GM12878 (cell line): ENCODE measurements around the gene TAF13. TPM values are rescaled to one million over a fixed set of nuclear protein-coding genes. Genes with fewer than 3 reads are reported as not detected.

Experiments
- ATF7 ChIP-seq: fragments of 450-650 bp; IDR thresholded peaks from 2 replicates; pipeline ENCODE4 v1.6.1; 2016; ENCODE audit warnings: low read depth, mild to moderate bottlenecking
- CHD1 ChIP-seq: IDR thresholded peaks from 2 replicates; pipeline ENCODE4 v1.6.1; 2012; ENCODE audit warnings: low read depth, low read length, improper control_type of control experiment
- CHD4 ChIP-seq: fragments of 200-600 bp; sonication (generic); IDR thresholded peaks from 2 replicates; pipeline ENCODE4 v1.6.1; 2016; ENCODE audit warnings: mild to moderate bottlenecking
- DPF2 ChIP-seq: fragments of 450-650 bp; IDR thresholded peaks from 2 replicates; pipeline ENCODE4 v1.6.1; 2017; ENCODE audit warnings: mild to moderate bottlenecking
- EED ChIP-seq: sonication (generic); IDR thresholded peaks from 2 replicates; pipeline ENCODE4 v1.6.1; 2016; ENCODE audit warnings: antibody characterized with exemption, low read depth
- EP300 ChIP-seq, 2 experiments: fragments of 150-350 bp in 1 of 2; IDR thresholded peaks; 2 replicates each; pipeline ENCODE4 v1.6.1; 2011 to 2012; ENCODE audit warnings: low read depth in 2 of 2, low read length in 2 of 2, borderline replicate concordance in 1 of 2, improper control_type of control experiment in 1 of 2, inconsistent platforms in 1 of 2; ENCODE audit not compliant: control insufficient read depth in 1 of 2
- MYB ChIP-seq: fragments of 150-350 bp; IDR thresholded peaks from 2 replicates; pipeline ENCODE4 v1.6.1; 2014; ENCODE audit warnings: mild to moderate bottlenecking, low read depth, low read length, borderline replicate concordance
- NFYB ChIP-seq: IDR thresholded peaks from 2 replicates; pipeline ENCODE4 v1.6.1; 2011; ENCODE audit warnings: low read depth, mild to moderate bottlenecking, low read length, improper control_type of control experiment, moderate library complexity; ENCODE audit not compliant: insufficient read depth
- SP1 ChIP-seq: IDR thresholded peaks from one replicate; pipeline ENCODE4 v1.6.1; 2011; ENCODE audit warnings: low read depth, low read length
- SPI1 ChIP-seq: IDR thresholded peaks from 2 replicates; pipeline ENCODE4 v1.6.1; 2011; ENCODE audit warnings: low read depth, mild to moderate bottlenecking, low read length, moderate library complexity, borderline replicate concordance; ENCODE audit not compliant: insufficient read depth
- WRNIP1 ChIP-seq: IDR thresholded peaks from 2 replicates; pipeline ENCODE4 v1.6.1; 2011; ENCODE audit warnings: low read depth, low read length, improper control_type of control experiment, borderline replicate concordance
- YY1 ChIP-seq: IDR thresholded peaks from 2 replicates; pipeline ENCODE4 v1.6.1; 2011; ENCODE audit warnings: low read depth, mild to moderate bottlenecking, low read length
- ZNF622 ChIP-seq: fragments of 450-650 bp; IDR thresholded peaks from 2 replicates; pipeline ENCODE4 v1.6.1; 2017; ENCODE audit warnings: mild to moderate bottlenecking, inconsistent platforms
- ZSCAN29 ChIP-seq: fragments of 450-650 bp; IDR thresholded peaks from 2 replicates; pipeline ENCODE4 v1.6.1; 2017; ENCODE audit warnings: mild to moderate bottlenecking, moderate library complexity
- polyA plus RNA-seq, 11 experiments: library from polyadenylated mRNA; depleted of rRNA in 4 of 11; unstranded in 6 of 11; stranded (reverse) in 5 of 11; fragments of >200 nt; fragmentation: Nextera tagmentation in 4 of 11; fragmentation: Illumina TruSeq in 1 of 11; extraction: Ambion mirVana in 4 of 11; extraction: Trizol in 1 of 11; gene quantifications; 1 replicate in 1 of 11; 2 replicates in 10 of 11; pipeline versions ENCODE4 v1.2.1 to v1.2.3, GENCODE V29; 2011 to 2016; ENCODE audit warnings: inconsistent platforms in 2 of 11, missing spikeins in 2 of 11, low read depth in 1 of 11
- total RNA-seq, 4 experiments: library from RNA; depleted of rRNA in 3 of 4; stranded (reverse); fragments of >200 nt in 3 of 4; fragmentation: Illumina TruSeq in 1 of 4; extraction: Trizol in 1 of 4; gene quantifications; 2 replicates each; pipeline versions ENCODE4 v1.2.1 to v1.2.3, GENCODE V29; 2013 to 2021
- TF ChIP-seq, protein P1 (sequence below): fragments of 450-650 bp; IDR thresholded peaks from 2 replicates; pipeline ENCODE4 v1.6.1; 2017; ENCODE audit warnings: mild to moderate bottlenecking, low read depth, inconsistent platforms; ENCODE audit not compliant: poor library complexity, severe bottlenecking
- TF ChIP-seq, protein P2 (sequence below): IDR thresholded peaks from 2 replicates; pipeline ENCODE4 v1.6.1; 2011; ENCODE audit warnings: borderline replicate concordance, low read depth, mild to moderate bottlenecking, moderate library complexity, low read length; ENCODE audit not compliant: insufficient read depth, poor library complexity, severe bottlenecking
- TF ChIP-seq, protein P3 (sequence below): IDR thresholded peaks from 2 replicates; pipeline ENCODE4 v1.6.1; 2012; ENCODE audit warnings: low read depth, low read length, improper control_type of control experiment
- TF ChIP-seq, protein P4 (sequence below): fragments of 450-650 bp; IDR thresholded peaks from 2 replicates; pipeline ENCODE4 v1.6.1; 2014; ENCODE audit warnings: mild to moderate bottlenecking
- TF ChIP-seq, protein P5 (sequence below): fragments of 450-650 bp; IDR thresholded peaks from 2 replicates; pipeline ENCODE4 v1.6.1; 2017; ENCODE audit warnings: mild to moderate bottlenecking, moderate library complexity

TAF13 gene
- total and polyA plus RNA-seq, 10 of the 15 experiments (the other 5 are each of a cell fraction or from before 2014, with no cell fraction given), result 8.1 to 30.6 (median 18.0) TPM

DNA sequence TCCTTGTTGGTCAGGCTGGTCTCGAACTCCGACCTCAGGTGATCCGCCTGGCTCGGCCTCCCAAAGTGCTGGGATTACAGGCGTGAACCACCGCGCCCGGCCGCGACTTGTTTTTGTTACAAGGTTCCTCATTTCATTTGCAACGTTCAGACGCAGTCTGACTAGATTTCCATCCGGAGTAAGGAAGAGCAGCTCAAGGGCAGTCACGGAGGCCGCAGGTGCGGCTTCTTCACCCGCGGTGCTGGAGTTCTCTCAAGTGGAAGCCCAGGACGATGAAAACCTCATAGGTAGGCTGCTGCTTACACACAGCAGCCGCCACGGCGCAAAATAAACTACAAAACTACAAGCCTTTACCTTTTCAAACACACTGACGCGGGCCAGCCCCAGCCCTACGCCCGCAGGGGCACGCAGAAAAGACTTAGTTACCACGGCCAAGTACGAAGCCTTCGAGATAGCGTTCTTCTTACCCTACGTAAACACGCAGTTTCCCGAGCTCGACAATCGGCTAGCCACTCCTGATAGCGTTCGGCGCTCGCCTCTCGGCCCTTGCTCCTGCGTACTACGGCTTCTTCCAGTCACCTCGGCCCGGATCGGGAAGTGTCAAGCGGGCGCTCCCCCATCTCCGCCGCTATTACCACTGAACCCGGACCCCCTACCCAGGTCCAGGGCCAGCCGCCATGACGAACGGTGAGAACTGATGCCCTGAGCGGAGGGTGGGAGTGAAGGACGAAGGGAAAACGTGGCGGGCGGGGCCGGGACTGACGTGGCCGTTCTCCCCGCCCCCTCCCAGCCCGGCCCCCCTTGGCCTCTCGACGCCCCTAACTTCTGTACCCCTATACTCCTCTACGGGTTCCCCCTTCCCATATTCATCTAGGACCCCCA, 14.6 kb upstream of the TAF13 start, which contains the start of gene TMEM167B (continued):
- TF ChIP-seq, protein P1, sequence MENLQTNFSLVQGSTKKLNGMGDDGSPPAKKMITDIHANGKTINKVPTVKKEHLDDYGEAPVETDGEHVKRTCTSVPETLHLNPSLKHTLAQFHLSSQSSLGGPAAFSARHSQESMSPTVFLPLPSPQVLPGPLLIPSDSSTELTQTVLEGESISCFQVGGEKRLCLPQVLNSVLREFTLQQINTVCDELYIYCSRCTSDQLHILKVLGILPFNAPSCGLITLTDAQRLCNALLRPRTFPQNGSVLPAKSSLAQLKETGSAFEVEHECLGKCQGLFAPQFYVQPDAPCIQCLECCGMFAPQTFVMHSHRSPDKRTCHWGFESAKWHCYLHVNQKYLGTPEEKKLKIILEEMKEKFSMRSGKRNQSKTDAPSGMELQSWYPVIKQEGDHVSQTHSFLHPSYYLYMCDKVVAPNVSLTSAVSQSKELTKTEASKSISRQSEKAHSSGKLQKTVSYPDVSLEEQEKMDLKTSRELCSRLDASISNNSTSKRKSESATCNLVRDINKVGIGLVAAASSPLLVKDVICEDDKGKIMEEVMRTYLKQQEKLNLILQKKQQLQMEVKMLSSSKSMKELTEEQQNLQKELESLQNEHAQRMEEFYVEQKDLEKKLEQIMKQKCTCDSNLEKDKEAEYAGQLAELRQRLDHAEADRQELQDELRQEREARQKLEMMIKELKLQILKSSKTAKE, result peak; percentile 35
- TF ChIP-seq ATF7, result peak; percentile 83
- no peak for TF ChIP-seq CHD4
- no peak for TF ChIP-seq MYB
- TF ChIP-seq SP1, result peak; percentile 89
- no peak for TF ChIP-seq WRNIP1
- no peak for TF ChIP-seq DPF2
- TF ChIP-seq YY1, result peak; percentile 94
- 0 out of 4 replicates have a peak, but pooled peaks of 1 of the 2 experiments have one; percentile 6 for TF ChIP-seq EP300 (IDR thresholded peaks at IDR 0.05; ENCODE audit: borderline replicate concordance in 1 of 2, control insufficient read depth in 1 of 2, low read depth in 2 of 2, low read length in 2 of 2)
- TF ChIP-seq, protein P2, sequence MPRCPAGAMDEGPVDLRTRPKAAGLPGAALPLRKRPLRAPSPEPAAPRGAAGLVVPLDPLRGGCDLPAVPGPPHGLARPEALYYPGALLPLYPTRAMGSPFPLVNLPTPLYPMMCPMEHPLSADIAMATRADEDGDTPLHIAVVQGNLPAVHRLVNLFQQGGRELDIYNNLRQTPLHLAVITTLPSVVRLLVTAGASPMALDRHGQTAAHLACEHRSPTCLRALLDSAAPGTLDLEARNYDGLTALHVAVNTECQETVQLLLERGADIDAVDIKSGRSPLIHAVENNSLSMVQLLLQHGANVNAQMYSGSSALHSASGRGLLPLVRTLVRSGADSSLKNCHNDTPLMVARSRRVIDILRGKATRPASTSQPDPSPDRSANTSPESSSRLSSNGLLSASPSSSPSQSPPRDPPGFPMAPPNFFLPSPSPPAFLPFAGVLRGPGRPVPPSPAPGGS, result no peak
- TF ChIP-seq, protein P3, sequence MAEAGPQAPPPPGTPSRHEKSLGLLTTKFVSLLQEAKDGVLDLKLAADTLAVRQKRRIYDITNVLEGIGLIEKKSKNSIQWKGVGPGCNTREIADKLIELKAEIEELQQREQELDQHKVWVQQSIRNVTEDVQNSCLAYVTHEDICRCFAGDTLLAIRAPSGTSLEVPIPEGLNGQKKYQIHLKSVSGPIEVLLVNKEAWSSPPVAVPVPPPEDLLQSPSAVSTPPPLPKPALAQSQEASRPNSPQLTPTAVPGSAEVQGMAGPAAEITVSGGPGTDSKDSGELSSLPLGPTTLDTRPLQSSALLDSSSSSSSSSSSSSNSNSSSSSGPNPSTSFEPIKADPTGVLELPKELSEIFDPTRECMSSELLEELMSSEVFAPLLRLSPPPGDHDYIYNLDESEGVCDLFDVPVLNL, result no peak
- TF ChIP-seq, protein P4, sequence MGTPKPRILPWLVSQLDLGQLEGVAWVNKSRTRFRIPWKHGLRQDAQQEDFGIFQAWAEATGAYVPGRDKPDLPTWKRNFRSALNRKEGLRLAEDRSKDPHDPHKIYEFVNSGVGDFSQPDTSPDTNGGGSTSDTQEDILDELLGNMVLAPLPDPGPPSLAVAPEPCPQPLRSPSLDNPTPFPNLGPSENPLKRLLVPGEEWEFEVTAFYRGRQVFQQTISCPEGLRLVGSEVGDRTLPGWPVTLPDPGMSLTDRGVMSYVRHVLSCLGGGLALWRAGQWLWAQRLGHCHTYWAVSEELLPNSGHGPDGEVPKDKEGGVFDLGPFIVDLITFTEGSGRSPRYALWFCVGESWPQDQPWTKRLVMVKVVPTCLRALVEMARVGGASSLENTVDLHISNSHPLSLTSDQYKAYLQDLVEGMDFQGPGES, result peak; percentile 33; the same call in 1 of the 2 replicates
- TF ChIP-seq ZNF622, result no peak
- TF ChIP-seq SPI1, result 0 out of 2 replicates have a peak, but pooled peaks have one; percentile 18
- TF ChIP-seq, protein P5, sequence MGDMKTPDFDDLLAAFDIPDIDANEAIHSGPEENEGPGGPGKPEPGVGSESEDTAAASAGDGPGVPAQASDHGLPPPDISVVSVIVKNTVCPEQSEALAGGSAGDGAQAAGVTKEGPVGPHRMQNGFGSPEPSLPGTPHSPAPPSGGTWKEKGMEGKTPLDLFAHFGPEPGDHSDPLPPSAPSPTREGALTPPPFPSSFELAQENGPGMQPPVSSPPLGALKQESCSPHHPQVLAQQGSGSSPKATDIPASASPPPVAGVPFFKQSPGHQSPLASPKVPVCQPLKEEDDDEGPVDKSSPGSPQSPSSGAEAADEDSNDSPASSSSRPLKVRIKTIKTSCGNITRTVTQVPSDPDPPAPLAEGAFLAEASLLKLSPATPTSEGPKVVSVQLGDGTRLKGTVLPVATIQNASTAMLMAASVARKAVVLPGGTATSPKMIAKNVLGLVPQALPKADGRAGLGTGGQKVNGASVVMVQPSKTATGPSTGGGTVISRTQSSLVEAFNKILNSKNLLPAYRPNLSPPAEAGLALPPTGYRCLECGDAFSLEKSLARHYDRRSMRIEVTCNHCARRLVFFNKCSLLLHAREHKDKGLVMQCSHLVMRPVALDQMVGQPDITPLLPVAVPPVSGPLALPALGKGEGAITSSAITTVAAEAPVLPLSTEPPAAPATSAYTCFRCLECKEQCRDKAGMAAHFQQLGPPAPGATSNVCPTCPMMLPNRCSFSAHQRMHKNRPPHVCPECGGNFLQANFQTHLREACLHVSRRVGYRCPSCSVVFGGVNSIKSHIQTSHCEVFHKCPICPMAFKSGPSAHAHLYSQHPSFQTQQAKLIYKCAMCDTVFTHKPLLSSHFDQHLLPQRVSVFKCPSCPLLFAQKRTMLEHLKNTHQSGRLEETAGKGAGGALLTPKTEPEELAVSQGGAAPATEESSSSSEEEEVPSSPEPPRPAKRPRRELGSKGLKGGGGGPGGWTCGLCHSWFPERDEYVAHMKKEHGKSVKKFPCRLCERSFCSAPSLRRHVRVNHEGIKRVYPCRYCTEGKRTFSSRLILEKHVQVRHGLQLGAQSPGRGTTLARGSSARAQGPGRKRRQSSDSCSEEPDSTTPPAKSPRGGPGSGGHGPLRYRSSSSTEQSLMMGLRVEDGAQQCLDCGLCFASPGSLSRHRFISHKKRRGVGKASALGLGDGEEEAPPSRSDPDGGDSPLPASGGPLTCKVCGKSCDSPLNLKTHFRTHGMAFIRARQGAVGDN, result peak; percentile 89
- no peak for TF ChIP-seq NFYB
- TF ChIP-seq CHD1, result 0 out of 2 replicates have a peak, but pooled peaks have one; percentile 5
- TF ChIP-seq EED, result no peak
- peak; percentile 64 for TF ChIP-seq ZSCAN29
